ENCODE data around the gene FN3KRP.

DNA sequence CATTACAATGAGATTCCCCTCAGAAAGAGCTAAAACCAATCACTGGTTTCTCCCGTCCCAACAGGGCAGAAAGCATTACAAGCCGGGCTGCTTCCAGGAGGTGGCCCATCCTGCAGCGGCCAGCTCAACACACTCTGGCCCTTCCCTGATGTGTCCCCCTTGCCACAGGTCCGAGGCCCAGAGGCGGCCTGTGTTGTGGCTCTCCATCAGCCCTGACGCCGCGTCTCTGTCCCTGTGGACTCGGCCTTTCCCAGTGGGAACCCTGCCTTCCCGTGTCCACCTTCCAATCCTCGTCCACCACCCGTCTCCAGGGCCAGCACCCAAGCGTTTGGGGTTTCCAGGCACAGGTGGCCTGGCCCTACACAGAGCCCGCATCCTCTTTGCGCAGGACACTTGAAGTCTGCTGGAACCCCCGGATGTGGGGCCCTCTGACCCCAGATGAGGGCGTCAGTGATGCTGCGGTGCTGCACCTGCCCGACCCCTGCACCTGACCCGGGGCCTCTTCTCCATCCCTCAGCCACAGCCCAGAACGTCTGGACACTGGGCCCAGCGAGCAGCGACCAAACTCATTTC lies 39.1 kb upstream of the FN3KRP start:
- no peak for TF ChIP-seq POLR2AphosphoS5 (IDR thresholded peaks at IDR 0.05; ENCODE audit: low read depth, low read length)
- TF ChIP-seq CHD2 (IDR thresholded peaks at IDR 0.05; ENCODE audit: low read length, partially characterized antibody), result no peak
- TF ChIP-seq, protein P1, sequence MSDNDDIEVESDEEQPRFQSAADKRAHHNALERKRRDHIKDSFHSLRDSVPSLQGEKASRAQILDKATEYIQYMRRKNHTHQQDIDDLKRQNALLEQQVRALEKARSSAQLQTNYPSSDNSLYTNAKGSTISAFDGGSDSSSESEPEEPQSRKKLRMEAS (IDR thresholded peaks at IDR 0.05; ENCODE audit: low read depth), result no peak
- TF ChIP-seq JUND (IDR thresholded peaks at IDR 0.05), result no peak
- TF ChIP-seq, protein P2, sequence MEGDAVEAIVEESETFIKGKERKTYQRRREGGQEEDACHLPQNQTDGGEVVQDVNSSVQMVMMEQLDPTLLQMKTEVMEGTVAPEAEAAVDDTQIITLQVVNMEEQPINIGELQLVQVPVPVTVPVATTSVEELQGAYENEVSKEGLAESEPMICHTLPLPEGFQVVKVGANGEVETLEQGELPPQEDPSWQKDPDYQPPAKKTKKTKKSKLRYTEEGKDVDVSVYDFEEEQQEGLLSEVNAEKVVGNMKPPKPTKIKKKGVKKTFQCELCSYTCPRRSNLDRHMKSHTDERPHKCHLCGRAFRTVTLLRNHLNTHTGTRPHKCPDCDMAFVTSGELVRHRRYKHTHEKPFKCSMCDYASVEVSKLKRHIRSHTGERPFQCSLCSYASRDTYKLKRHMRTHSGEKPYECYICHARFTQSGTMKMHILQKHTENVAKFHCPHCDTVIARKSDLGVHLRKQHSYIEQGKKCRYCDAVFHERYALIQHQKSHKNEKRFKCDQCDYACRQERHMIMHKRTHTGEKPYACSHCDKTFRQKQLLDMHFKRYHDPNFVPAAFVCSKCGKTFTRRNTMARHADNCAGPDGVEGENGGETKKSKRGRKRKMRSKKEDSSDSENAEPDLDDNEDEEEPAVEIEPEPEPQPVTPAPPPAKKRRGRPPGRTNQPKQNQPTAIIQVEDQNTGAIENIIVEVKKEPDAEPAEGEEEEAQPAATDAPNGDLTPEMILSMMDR (IDR thresholded peaks at IDR 0.05), result no peak
- no peak for TF ChIP-seq FOXM1 (IDR thresholded peaks at IDR 0.05; ENCODE audit: low read depth)

All from SK-N-SH (cell line).